Epithelial cell of proximal tubule (primary cell): ENCODE results near the gene TPTE. TPM values are rescaled to one million over a fixed set of nuclear protein-coding genes. Genes with fewer than 3 reads are reported as not detected.
"Not testable (repeated sequence)": the region's sequence is repeated elsewhere in the genome, so short reads cannot be mapped to it uniquely, and the experiment has no call there.

ENCODE experiments used
- DNase-seq: peaks from one replicate; pipeline ENCODE4 v3.0.0-alpha.2; 2011; ENCODE audit warnings: low read depth
- H3K4me3 ChIP-seq: 2 replicates; pipeline ENCODE4 v1.5.1; 2011; ENCODE audit warnings: low read depth, mild to moderate bottlenecking, low read length
- total RNA-seq: library from RNA; depleted of rRNA; stranded (reverse); fragments of >200 nt; gene quantifications from 2 replicates; pipeline ENCODE4 v1.2.3, GENCODE V29; 2015
- TF ChIP-seq, protein P1 (sequence below): conservative IDR thresholded peaks from 2 replicates; pipeline ENCODE4 v1.5.1; 2012; ENCODE audit warnings: low read depth, mild to moderate bottlenecking, low read length

TPTE gene
- total RNA-seq, 1 donor from 2014 or later, result not detected

DNA sequence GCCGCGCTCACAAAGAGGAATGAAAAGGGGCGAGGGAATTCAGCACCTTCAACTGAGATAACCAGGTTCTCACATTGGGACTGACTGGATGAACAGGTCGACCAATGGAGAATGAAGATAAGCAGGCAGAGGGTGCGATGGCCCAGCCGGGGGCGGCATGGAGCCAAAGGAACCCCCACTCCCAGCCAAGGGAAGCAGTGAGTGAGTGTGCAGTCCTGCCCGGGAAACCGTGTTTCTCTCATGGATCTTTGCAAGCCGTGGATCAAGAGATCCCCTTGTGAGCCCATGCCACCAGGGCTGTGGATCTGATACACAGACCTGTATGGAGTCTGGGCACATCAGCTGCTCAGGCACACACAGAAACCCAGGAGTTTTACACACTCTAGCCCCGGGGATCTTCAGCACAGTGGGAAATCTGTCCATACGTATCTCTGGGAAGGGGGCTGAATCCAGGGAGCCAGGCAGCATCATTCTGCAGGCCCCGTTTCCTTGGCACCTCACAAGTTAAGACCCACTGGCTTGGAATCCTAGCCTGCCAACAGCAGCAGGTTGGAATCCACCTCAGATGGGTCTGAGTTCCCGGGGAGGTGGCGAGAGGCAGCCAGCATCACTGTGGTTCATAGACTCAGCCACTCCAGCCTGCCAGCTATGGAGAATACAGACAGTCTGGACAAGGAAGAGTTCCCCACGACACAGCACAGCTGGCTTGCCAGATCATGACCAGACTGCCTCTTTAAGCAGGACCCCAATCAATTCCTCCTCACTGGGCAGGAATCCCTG is 53.3 kb downstream of the TPTE start:
- H3K4me3 ChIP-seq, DNase-seq: not testable (repeated sequence)

DNA sequence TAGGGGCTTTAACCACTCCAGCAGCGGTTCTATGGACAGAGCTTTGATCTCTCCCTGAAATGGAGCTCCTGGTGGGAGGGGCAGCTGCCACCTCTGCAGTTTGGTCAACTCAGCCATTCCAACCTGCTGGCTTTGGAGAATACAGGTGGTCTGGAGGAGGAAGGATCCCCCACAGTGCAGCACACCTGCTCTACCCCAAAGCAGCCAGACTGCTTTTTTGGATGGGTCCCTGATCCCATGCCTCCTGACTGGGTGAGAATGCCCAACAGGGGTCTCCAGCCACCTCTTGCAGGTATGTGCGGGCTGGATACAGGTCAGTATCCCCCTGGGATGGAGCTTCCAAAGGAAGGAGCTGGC is 53.9 kb downstream of the TPTE start:
- no peak for DNase-seq
- TF ChIP-seq, protein P1, sequence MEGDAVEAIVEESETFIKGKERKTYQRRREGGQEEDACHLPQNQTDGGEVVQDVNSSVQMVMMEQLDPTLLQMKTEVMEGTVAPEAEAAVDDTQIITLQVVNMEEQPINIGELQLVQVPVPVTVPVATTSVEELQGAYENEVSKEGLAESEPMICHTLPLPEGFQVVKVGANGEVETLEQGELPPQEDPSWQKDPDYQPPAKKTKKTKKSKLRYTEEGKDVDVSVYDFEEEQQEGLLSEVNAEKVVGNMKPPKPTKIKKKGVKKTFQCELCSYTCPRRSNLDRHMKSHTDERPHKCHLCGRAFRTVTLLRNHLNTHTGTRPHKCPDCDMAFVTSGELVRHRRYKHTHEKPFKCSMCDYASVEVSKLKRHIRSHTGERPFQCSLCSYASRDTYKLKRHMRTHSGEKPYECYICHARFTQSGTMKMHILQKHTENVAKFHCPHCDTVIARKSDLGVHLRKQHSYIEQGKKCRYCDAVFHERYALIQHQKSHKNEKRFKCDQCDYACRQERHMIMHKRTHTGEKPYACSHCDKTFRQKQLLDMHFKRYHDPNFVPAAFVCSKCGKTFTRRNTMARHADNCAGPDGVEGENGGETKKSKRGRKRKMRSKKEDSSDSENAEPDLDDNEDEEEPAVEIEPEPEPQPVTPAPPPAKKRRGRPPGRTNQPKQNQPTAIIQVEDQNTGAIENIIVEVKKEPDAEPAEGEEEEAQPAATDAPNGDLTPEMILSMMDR, result no peak
- no peak overlapping the region for H3K4me3 ChIP-seq

DNA sequence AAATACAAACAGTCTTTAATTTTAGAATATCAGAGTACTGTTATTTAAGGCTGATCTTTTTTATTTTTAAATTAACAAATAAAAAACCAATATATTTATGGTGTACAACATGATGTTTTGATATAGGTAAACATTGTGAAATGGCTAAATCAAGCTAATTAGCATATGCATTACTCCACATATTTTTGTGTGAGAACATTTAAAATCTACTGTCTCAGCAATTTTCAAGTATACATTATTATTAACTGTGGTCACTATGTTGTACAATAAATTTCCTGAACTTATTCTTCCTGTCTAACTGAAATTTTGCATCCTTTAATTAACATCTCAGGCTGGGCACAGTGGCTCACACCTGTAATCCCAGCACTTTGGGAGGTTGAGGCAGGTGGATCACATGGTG is 57.5 kb downstream of the TPTE start:
- not testable (repeated sequence) for H3K4me3 ChIP-seq, DNase-seq

DNA sequence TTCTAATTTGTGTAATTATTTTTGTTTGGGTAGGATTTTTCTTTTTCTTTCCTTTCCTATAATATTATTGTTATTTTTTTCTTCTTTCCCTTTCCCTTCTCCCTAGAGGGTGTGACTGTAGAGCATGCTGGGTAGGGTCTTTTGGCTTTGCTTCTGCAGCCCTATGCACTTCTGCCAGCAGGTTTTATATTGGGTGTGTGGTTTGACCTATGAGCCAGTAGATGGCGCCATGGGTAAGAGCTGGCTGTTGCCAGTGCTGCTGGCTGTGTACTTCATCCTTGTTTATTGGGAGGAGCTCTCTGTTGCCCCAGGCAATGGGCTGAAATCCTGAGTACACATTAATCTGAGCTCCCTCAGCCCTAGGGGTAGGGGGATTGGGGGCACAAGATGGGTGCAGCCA is 67.7 kb downstream of the TPTE start:
- not testable (repeated sequence) for H3K4me3 ChIP-seq, DNase-seq

DNA sequence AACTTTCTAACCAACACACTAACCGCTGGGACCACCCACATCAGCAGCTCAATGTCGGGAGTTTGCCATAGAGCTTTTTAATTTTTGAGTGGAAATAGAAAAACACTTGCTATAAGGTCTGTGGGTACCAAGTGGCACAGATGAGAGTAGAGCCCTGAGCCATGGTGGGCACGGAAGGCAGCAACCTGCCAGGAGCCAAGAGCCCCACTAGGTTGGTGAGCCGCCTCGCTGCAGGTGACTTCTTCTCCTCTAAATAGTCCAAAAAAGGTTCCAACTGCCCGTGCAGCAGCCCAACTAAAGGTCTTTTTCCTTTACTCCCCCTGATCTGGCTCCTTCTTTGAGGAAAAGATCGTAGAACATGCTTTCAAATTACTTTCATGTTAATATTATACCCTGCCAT is 85.7 kb downstream of the TPTE start:
- not testable (repeated sequence) for DNase-seq

DNA sequence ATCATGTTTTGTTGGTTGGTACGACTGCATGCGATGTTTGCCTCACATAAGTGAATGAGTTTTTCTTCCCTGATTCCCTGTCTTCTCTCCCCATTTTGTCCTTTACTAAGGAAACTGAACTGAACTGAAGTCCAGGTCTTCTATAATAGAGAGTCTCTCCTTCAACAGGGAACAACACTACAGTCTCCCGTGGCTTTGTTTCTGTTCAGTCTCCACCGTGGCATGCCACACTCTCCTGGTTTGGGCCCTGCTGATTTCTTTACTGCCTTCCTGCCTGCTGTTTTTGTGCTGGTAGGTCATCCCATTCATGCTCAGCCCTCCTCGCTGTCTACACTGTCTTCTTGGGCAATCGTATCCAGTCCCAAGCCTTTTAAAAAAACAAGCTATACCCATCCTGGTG is 92.9 kb downstream of the TPTE start:
- not testable (repeated sequence) for DNase-seq, H3K4me3 ChIP-seq

More for the DNA sequence above, 85.7 kb downstream of the TPTE start:
- not testable (repeated sequence) for H3K4me3 ChIP-seq

DNA sequence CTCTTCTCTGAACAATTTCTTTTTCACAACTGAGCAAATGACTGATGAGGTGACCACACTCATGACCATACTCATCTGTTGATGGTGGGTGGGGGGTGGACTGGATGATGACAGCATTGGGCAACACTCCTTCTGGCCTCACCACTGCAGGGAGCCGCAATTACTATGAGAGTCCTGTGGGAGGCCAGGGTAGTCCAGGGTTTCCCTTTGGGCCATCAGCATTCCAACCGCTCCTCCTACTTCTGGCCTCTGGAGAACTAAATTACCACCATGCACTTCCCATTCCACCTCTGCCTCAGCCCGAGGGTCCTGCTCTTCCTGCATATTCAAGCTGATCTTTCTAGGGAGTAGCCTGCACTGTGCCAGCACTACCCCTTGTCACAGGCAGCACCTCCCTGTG is 94.7 kb downstream of the TPTE start:
- DNase-seq, H3K4me3 ChIP-seq: not testable (repeated sequence)

DNA sequence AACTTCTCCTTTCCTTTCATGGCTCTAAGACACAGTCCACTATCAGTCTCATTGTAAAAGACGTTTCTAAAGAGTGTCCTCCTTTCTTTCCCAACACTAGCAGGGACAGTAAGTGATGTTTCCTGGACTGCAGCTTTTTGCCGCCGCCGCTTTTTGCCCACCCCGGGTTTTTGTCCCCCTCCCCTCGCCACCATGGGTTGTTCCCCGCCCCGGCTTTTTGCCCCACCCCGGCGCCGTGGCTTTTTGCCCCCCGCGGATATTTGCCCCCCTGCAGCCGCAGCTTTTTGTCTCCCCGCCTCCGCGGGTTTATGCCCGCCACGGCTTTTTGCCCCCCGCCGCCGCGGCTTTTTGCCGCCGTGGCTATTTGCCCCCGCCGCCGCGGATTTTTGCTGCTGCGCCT is 95.2 kb downstream of the TPTE start:
- no peak overlapping the region for H3K4me3 ChIP-seq
- TF ChIP-seq, protein P1, result no peak
- DNase-seq, result no peak

DNA sequence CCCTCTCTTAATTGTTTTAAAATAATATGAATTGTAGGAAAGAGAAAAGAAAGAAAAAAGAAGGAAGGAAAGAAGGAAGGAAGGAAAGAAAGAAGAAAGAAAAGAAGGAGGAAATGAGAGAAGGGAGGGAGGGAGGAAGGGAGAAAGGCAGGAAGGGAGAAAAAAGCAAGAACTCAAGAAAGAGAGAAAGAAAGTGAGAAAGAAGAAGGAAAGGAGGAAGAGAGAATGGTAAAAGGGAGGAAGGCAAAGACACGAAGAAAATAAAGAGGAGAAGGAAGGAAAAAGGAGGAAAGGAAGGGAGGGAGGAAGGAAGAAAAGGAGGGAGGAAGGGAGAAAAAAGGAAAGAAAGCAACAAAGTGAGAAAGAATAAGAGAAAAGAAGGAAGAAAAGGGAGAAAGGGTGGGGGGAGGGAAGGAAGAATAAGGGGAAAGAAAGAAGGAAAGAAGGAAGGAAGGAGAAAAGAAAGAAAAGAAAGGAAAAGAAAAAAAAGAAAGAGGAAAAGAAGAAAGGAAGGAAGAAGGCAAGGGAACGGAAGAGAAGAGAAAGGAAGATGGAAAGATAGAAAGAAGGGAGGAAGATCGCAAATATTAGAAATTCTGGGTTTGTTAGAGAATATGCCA is 95.9 kb downstream of the TPTE start:
- DNase-seq, H3K4me3 ChIP-seq: not testable (repeated sequence)

DNA sequence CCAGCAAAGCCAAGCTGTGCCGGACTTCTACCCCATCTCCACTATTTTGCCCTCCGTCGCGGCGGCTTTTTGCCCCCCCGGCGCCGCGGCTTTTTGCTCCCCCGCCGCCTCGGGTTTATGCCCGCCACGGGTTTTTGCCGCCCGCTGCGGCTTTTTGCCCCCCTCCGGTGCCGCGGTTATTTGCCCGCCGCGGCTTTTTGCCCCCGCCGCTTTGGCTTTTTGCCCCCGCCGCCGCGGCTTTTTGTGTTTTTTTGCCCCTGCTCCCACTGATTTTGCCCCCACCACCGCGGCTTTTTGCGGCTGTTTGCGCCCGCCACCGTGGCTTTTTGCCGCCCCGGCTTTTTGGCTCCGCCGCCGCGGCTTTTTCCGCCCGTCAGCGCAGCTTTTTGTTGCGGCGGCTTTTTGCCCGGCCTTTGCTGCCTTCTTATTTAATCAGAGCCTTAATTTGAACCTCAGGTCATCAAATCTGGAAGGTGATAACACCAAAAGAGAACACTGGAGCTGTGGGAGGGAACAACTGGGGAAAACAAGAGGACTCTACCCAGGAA is 106.0 kb downstream of the TPTE start:
- no peak for DNase-seq
- TF ChIP-seq, protein P1, result no peak
- H3K4me3 ChIP-seq, result no peak overlapping the region

DNA sequence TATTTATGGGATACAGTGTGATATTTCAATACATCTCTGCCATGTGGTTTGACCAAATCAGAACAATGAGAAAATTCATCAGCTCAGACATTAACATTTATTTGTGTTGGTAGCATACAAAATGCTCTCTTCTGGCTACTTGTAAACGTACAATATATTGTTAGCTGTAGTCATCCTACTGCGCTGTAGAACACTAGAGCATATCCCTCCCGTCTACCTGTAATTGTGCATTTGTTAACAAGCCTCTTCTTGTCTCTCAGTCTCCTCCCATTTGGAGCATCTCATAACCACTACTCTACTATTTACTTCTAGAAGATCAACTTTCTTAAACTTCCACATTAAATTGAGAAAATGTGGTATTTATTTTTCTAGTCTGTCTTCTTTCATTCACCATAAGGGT is 107.9 kb downstream of the TPTE start:
- DNase-seq, H3K4me3 ChIP-seq: not testable (repeated sequence)

DNA sequence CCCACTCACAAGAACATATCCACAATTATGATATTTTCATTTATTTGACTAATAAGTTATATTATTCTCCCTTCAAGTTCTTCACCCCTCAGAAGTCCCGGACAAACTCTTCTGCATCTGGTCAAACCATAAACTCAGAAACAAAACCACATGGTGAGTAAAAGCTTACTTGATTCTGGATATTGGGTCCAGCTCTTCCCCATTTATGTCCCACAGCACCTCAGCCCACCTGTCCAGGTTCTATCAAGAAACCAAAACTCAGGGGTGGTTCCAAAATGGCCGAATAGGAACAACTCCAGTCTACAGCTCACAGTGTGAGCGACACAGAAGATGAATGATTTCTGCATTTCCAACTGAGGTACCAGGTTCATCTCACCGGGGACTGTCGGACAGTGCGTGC is 109.4 kb downstream of the TPTE start:
- DNase-seq, H3K4me3 ChIP-seq: not testable (repeated sequence)

DNA sequence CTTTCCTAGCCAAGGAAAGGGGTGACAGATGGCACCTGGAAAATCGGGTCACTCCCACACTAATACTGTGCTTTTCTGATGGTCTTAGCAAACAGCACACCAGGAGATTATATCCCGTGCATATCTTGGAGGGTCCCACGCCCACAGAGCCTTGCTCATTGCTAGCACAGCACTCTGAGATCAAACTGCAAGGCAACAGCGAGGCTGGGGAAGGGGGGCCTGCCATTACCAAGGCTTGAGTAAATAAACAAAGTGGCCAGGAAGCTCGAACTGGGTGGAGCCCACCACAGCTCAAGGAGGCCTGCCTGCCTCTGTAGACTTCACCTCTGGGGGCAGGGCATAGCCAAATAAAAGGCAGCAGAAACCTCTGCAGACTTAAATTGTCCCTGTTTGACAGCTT is 109.9 kb downstream of the TPTE start:
- DNase-seq, H3K4me3 ChIP-seq: not testable (repeated sequence)

DNA sequence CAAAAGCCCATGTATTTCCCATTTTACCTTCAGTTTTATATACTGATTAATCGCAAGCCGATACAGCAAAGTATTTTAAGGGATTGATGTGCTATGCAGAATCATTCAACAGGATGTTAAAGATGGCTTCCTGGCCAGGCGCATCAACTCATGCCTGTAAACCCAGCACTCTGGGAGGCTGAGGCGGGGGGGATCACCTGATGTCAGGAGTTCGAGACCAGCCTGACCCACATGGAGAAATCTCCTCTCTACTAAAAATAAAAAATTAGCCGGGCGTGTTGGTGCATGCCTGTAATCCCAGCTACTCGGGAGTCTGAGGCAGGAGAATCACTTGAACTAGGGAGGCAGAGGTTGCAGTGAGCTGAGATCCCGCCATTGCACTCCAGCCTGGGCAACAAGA is 116.8 kb downstream of the TPTE start:
- not testable (repeated sequence) for DNase-seq, H3K4me3 ChIP-seq
